Measurements from ENCODE around the gene FAM43A. TPM values are rescaled to one million over a fixed set of nuclear protein-coding genes. Genes with fewer than 3 reads are reported as not detected.

Gene FAM43A
- 0.68 to 1.7 TPM (median 1.1 TPM) in 3 replicates for polyA plus RNA-seq
- 2.7 TPM for polyA plus RNA-seq (2011; ENCODE audit: low read depth)
- polyA plus RNA-seq (2011; cell fraction: cytosol; rRNA removed) = 0.55 and 1.3 TPM in 2 replicates
- 5.1 and 7.2 TPM in 2 replicates for polyA plus RNA-seq (2011; cell fraction: nucleus; rRNA removed)
- polyA plus RNA-seq (2012; ENCODE audit: low replicate concordance) = 1.0 and 14.5 TPM in 2 replicates
- polyA minus RNA-seq = 0.16 to 0.49 TPM (median 0.46 TPM) in 3 replicates
- polyA minus RNA-seq (2011; cell fraction: cytosol; rRNA and poly(A)+ RNA removed) = 2.3 TPM
- 4.0 and 4.1 TPM in 2 replicates for polyA minus RNA-seq (2011; cell fraction: nucleus; rRNA and poly(A)+ RNA removed)

DNA sequence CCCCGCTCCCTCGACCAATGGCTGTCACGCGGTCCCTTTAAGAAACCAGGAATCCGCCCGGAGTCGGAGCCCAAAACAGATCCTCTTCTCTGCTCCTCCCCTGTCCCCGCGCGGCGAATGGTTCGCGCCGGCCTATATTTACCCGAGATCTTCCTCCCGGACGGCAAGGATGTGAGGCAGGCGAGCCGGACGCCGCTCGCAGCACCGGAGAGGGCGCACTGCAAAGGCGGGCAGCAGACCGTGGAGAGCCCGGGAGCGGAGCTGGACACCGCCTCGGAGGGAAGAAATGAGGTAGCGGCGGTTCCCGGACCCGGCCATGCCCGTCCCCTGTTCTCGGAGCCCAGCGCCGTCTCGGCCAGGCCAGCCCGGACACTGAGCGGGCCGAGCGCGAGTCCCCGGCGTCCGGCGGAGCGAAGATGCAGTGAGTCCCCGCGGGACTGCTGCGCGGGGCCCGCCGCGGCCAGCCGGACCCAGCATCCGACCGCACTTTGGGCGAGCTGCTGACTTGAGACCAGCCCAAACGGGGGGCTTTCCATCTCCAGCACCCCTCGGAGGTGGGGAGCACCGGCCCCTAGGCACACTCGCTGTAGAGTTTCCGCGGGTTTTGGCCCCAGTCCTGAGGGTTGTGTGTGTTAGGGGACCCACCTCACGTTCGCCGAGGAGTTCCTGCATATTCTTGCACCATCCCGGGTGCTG lies at the start of gene FAM43A:
FAM43A (plus strand) TSS at position 166 of the 696 bp plus-strand sequence. CDS start 944 bp downstream, outside the sequence.
- no peaks in the 10 kb centered on the region for H3K9me3 ChIP-seq (ENCODE audit: control insufficient read depth, low read depth, low read length)
- no peak for DNase-seq (ENCODE audit: low read depth, low spot score)

DNA sequence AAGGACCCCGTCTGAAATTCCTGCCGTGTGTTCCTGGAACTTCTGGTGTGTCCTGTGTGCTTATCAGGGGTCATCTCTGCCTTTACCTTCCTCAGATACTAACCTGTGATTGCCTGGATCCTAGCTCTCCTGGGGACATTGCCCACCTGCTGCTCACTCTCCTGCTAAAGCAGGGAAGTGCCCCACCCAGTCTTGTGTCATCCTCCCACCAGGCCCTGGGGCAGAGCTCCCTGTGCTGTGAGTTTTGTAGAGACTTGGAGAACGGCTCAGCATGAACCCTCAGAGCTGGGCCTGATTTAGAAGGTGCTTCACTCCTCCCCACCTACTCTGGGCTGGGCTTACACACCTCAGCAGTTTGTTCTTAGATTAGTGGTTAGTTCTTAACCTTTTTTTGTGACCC lies 48.6 kb upstream of the FAM43A start:
- Histone ChIP-seq H3K27me3 (ENCODE audit: control insufficient read depth, extremely low read depth, insufficient read depth, low read length) (no peaks in the 10 kb centered on the region), H3K36me3 (ENCODE audit: control insufficient read depth in 2 of 2, extremely low read depth in 1 of 2, insufficient read depth in 2 of 2, low read length in 2 of 2) (peaks cover 12 to 17% of the 10 kb centered on the region in 2 experiments), H3K79me2 (ENCODE audit: control insufficient read depth, insufficient read depth, low read length) (peaks cover 5% of the 10 kb centered on the region), H3K4me3 (ENCODE audit: control insufficient read depth in 2 of 3, extremely low read depth in 1 of 3, insufficient read depth in 2 of 3, low read depth in 1 of 3, low read length in 3 of 3) (no peak overlapping the region), H3K4me2 (ENCODE audit: control insufficient read depth, extremely low read depth, insufficient read depth, low read depth, low read length) (no peak overlapping the region), H4K20me1 (ENCODE audit: control insufficient read depth, extremely low read depth, insufficient read depth, low read length) (no peaks in the 10 kb centered on the region), H3K9ac (ENCODE audit: control insufficient read depth, extremely low read depth, insufficient read depth, low read length) (no peak overlapping the region), H3K27ac (ENCODE audit: control insufficient read depth, insufficient read depth, low read length) (no peak overlapping the region), H2AFZ (ENCODE audit: control insufficient read depth, low read length) (no peak overlapping the region), H3K9me1 (ENCODE audit: control insufficient read depth, extremely low read depth, insufficient read depth, low read length) (no peaks in the 10 kb centered on the region), H3K9me3 (ENCODE audit: control insufficient read depth, low read depth, low read length) (no peaks in the 10 kb centered on the region), H3K4me1 (ENCODE audit: control insufficient read depth, extremely low read depth, insufficient read depth, low read length) (no peaks in the 10 kb centered on the region)
- DNase-seq (ENCODE audit: low read depth, low spot score) (no peak), FAIRE-seq (no peak)
- no peak for TF ChIP-seq EZH2 (IDR thresholded peaks at IDR 0.05; ENCODE audit: low read length)
- TF ChIP-seq, protein P1, sequence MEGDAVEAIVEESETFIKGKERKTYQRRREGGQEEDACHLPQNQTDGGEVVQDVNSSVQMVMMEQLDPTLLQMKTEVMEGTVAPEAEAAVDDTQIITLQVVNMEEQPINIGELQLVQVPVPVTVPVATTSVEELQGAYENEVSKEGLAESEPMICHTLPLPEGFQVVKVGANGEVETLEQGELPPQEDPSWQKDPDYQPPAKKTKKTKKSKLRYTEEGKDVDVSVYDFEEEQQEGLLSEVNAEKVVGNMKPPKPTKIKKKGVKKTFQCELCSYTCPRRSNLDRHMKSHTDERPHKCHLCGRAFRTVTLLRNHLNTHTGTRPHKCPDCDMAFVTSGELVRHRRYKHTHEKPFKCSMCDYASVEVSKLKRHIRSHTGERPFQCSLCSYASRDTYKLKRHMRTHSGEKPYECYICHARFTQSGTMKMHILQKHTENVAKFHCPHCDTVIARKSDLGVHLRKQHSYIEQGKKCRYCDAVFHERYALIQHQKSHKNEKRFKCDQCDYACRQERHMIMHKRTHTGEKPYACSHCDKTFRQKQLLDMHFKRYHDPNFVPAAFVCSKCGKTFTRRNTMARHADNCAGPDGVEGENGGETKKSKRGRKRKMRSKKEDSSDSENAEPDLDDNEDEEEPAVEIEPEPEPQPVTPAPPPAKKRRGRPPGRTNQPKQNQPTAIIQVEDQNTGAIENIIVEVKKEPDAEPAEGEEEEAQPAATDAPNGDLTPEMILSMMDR (optimal IDR thresholded peaks at IDR 0.05 in 1 of 3, IDR thresholded peaks at IDR 0.05 in 1 of 3, conservative IDR thresholded peaks at IDR 0.05 in 1 of 3; ENCODE audit: extremely low read depth in 1 of 3, insufficient read depth in 2 of 3, low read length in 3 of 3) = no peak
- dilution Hi-C loops (cut with MboI; ENCODE audit: extremely low pct_ligation_motif_present, low sequenced_read_pairs) = no loop called here

More for the DNA sequence above, at the start of gene FAM43A:
- FAIRE-seq = no peak
- no peak for TF ChIP-seq EZH2 (IDR thresholded peaks at IDR 0.05; ENCODE audit: low read length)
- TF ChIP-seq, protein P1 (optimal IDR thresholded peaks at IDR 0.05 in 1 of 3, IDR thresholded peaks at IDR 0.05 in 1 of 3, conservative IDR thresholded peaks at IDR 0.05 in 1 of 3; ENCODE audit: extremely low read depth in 1 of 3, insufficient read depth in 2 of 3, low read length in 3 of 3) = peak in 1 of 3 experiments; percentile 45
- no peaks in the 10 kb centered on the region for H4K20me1 ChIP-seq (ENCODE audit: control insufficient read depth, extremely low read depth, insufficient read depth, low read length)
- H3K27me3 ChIP-seq (ENCODE audit: control insufficient read depth, extremely low read depth, insufficient read depth, low read length) = peaks cover 16% of the 10 kb centered on the region
- no peaks in the 10 kb centered on the region for H3K9me1 ChIP-seq (ENCODE audit: control insufficient read depth, extremely low read depth, insufficient read depth, low read length)
- dilution Hi-C loops (cut with MboI; ENCODE audit: extremely low pct_ligation_motif_present, low sequenced_read_pairs) = no loop called here
- peak within 1 kb of the TSS; percentile 55 to 75 (median 67) for H3K4me3 ChIP-seq (ENCODE audit: control insufficient read depth in 2 of 3, extremely low read depth in 1 of 3, insufficient read depth in 2 of 3, low read depth in 1 of 3, low read length in 3 of 3)
- peaks cover 29% of the 10 kb centered on the region for H3K4me1 ChIP-seq (ENCODE audit: control insufficient read depth, extremely low read depth, insufficient read depth, low read length)
- H3K4me2 ChIP-seq (ENCODE audit: control insufficient read depth, extremely low read depth, insufficient read depth, low read depth, low read length) = peak within 1 kb of the TSS; percentile 97
- no peak within 1 kb of the TSS for H3K27ac ChIP-seq (ENCODE audit: control insufficient read depth, insufficient read depth, low read length)
- H3K9ac ChIP-seq (ENCODE audit: control insufficient read depth, extremely low read depth, insufficient read depth, low read length) = peak within 1 kb of the TSS; percentile 60
- no peaks in the 10 kb centered on the region for H3K79me2 ChIP-seq (ENCODE audit: control insufficient read depth, insufficient read depth, low read length)
- H2AFZ ChIP-seq (ENCODE audit: control insufficient read depth, low read length) = peak within 1 kb of the TSS; percentile 70
- H3K36me3 ChIP-seq (ENCODE audit: control insufficient read depth in 2 of 2, extremely low read depth in 1 of 2, insufficient read depth in 2 of 2, low read length in 2 of 2) = no peaks in the 10 kb centered on the region

Measured in keratinocyte (primary cell).